ENCODE measurements around the gene BRI3BP. TPM values are rescaled to one million over a fixed set of nuclear protein-coding genes. Genes with fewer than 3 reads are reported as not detected.

The BRI3BP gene
- total RNA-seq, 2 donors from 2014 or later: 3.4 to 8.6 TPM

DNA sequence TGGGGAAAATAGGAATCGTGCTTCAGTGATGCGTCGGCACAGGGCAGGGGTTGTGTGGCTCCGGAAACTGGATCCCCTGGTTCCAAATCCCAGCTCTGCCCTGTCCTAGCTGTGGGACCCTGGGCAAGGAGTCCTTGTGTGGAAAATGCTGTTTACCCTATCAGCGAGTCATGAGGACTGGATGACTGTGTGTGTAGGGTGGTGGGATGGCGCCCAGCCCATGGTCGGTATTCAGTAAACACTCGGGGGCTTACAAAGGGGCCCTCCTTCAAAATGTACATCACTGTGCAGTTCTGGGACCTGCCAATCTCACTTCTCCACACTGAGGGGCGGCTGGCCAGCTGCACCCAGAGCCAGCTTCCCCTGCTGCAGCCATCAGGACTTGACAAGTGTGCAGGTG, 24.4 kb downstream of the BRI3BP start:
- no peak overlapping the region for H3K27ac ChIP-seq
- H3K4me3 ChIP-seq: no peak overlapping the region
- H3K4me1 ChIP-seq (replicated peaks): no peaks in the 10 kb centered on the region
- intact Hi-C loops (cut with DNase I): no loop called here
- TF ChIP-seq POLR2A (IDR thresholded peaks at IDR 0.05): no peak
- no peak for TF ChIP-seq POLR2AphosphoS5 (IDR thresholded peaks at IDR 0.05)
- TF ChIP-seq, protein P1, sequence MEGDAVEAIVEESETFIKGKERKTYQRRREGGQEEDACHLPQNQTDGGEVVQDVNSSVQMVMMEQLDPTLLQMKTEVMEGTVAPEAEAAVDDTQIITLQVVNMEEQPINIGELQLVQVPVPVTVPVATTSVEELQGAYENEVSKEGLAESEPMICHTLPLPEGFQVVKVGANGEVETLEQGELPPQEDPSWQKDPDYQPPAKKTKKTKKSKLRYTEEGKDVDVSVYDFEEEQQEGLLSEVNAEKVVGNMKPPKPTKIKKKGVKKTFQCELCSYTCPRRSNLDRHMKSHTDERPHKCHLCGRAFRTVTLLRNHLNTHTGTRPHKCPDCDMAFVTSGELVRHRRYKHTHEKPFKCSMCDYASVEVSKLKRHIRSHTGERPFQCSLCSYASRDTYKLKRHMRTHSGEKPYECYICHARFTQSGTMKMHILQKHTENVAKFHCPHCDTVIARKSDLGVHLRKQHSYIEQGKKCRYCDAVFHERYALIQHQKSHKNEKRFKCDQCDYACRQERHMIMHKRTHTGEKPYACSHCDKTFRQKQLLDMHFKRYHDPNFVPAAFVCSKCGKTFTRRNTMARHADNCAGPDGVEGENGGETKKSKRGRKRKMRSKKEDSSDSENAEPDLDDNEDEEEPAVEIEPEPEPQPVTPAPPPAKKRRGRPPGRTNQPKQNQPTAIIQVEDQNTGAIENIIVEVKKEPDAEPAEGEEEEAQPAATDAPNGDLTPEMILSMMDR (IDR thresholded peaks at IDR 0.05): no peak
- no peaks in the 10 kb centered on the region for H3K9me3 ChIP-seq
- H3K27me3 ChIP-seq (replicated peaks; ENCODE audit: insufficient read depth): no peaks in the 10 kb centered on the region
- 94% methylated on average over 9 of the region's 9 CpGs for WGBS
- DNase-seq (ENCODE audit: low spot score): no peak
- H3K36me3 ChIP-seq: no peaks in the 10 kb centered on the region

DNA sequence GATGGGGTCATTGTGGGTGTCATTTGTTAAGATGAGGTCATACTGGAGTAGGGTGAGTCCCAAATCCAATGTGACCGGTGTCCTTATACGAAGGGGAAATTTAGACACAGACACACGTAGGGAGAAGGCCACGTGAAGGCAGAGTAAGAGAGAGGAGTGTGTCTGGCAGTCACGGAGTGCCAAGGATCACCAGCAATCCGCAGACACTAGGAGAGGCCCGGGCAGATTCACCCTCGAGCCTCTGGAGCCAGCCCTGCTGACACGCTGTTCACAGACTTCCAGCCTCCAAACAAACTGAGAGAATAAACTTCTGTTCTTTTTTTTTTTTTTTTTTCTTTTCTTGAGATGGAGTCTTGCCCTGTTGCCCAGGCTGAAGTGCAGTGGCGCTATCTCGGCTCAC, 24.9 kb downstream of the BRI3BP start:
- Histone ChIP-seq H3K27me3 (replicated peaks; ENCODE audit: insufficient read depth) (no peaks in the 10 kb centered on the region), H3K36me3 (no peaks in the 10 kb centered on the region), H3K27ac (no peak overlapping the region), H3K9me3 (no peaks in the 10 kb centered on the region), H3K4me1 (replicated peaks) (no peaks in the 10 kb centered on the region), H3K4me3 (no peak overlapping the region)
- intact Hi-C loops (cut with DNase I): no loop called here
- WGBS: 97% methylated on average over 11 of the region's 11 CpGs
- no peak for DNase-seq (ENCODE audit: low spot score)
- TF ChIP-seq, protein P1 (IDR thresholded peaks at IDR 0.05): no peak
- no peak for TF ChIP-seq POLR2A (IDR thresholded peaks at IDR 0.05)
- TF ChIP-seq POLR2AphosphoS5 (IDR thresholded peaks at IDR 0.05): no peak

DNA sequence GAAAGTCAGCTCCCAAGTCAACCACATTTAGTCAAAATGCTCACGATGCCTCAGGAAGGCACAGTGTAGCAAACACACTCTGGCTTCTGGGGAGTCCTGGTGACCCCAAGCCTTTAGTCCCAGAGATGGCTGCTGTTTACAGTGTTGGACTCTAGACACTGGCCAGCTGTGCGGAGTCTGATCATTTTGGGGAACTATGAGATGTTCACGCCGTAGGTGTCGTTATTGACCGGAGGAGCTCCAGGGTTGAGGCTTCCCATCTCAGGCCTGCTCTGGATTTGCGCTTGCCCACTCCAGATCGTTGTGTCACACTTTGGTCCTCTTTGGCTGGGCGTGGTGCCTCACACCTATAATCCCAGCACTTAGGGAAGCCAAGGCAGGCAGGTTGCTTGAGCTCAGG, 27.7 kb downstream of the BRI3BP start:
- Histone ChIP-seq H3K4me3 (no peak overlapping the region), H3K36me3 (no peaks in the 10 kb centered on the region), H3K27ac (no peak overlapping the region), H3K9me3 (no peaks in the 10 kb centered on the region), H3K4me1 (replicated peaks) (no peaks in the 10 kb centered on the region), H3K27me3 (replicated peaks; ENCODE audit: insufficient read depth) (no peaks in the 10 kb centered on the region)
- 94% methylated on average over 9 of the region's 9 CpGs for WGBS
- intact Hi-C loops (cut with DNase I): no loop called here
- TF ChIP-seq, protein P1 (IDR thresholded peaks at IDR 0.05): no peak
- TF ChIP-seq POLR2AphosphoS5 (IDR thresholded peaks at IDR 0.05) (no peak), POLR2A (IDR thresholded peaks at IDR 0.05) (no peak)
- no peak for DNase-seq (ENCODE audit: low spot score)

DNA sequence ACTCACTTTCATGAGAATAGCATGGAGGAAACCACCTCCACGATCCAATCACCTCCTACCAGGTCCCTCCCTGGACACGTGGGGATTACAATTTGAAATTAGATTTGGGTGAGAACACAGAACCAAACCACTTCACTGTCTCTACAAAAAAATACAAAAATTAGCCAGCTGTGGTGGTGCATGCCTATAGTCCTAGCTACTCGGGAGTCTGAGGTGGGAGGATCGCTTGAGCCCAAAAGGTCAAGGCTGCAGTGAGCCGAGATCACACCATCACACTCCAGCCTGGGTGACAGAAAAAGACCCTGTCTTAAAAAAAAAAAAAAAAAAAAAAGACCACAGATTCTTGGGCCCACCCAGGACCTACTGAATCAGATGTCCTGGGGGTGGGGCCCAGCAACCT, 28.3 kb downstream of the BRI3BP start:
- no peaks in the 10 kb centered on the region for H3K27me3 ChIP-seq (replicated peaks; ENCODE audit: insufficient read depth)
- 85% methylated on average over 5 of the region's 5 CpGs for WGBS
- no peak overlapping the region for H3K27ac ChIP-seq
- no peaks in the 10 kb centered on the region for H3K4me1 ChIP-seq (replicated peaks)
- H3K9me3 ChIP-seq: no peaks in the 10 kb centered on the region
- H3K4me3 ChIP-seq: no peak overlapping the region
- no peaks in the 10 kb centered on the region for H3K36me3 ChIP-seq
- TF ChIP-seq POLR2AphosphoS5 (IDR thresholded peaks at IDR 0.05) (no peak), POLR2A (IDR thresholded peaks at IDR 0.05) (no peak)
- TF ChIP-seq, protein P1 (IDR thresholded peaks at IDR 0.05): no peak
- intact Hi-C loops (cut with DNase I): no loop called here
- no peak for DNase-seq (ENCODE audit: low spot score)

DNA sequence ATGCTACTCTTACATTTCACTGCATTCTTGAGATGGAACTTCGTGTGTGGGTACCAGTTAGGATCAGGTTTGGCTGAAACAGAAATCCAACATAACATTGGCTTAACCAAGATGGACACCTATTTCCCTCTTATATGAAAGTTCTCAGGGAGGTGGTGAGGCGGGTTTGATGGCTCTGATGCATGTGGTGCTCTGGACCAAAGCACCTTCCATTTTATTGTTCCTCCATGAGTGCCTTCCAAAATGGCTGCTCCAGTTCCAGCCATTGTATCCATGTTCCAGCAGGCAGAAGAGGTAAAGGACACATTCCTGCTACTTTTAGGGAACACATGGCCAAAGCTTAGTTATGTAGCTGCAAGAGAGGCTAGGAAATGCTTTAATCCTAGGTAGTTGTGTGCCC, 29.6 kb downstream of the BRI3BP start:
- intact Hi-C loops (cut with DNase I): no loop called here
- Histone ChIP-seq H3K27ac (no peak overlapping the region), H3K4me1 (replicated peaks) (no peaks in the 10 kb centered on the region), H3K4me3 (no peak overlapping the region), H3K27me3 (replicated peaks; ENCODE audit: insufficient read depth) (no peaks in the 10 kb centered on the region), H3K36me3 (no peaks in the 10 kb centered on the region), H3K9me3 (no peaks in the 10 kb centered on the region)
- whole genome bisulfite sequencing: 96% methylated on average over 2 of the region's 2 CpGs
- no peak for DNase-seq (ENCODE audit: low spot score)
- TF ChIP-seq POLR2A (IDR thresholded peaks at IDR 0.05) (no peak), POLR2AphosphoS5 (IDR thresholded peaks at IDR 0.05) (no peak)
- TF ChIP-seq, protein P1 (IDR thresholded peaks at IDR 0.05): no peak

Data from prostate gland (tissue), 2 donors.